ENCODE data around the gene RHOT2. TPM values are rescaled to one million over a fixed set of nuclear protein-coding genes. Genes with fewer than 3 reads are reported as not detected.

RHOT2 gene
- total RNA-seq (2014; rRNA removed; shearing (Covaris generic)), result 164 and 174 TPM in 2 replicates

DNA sequence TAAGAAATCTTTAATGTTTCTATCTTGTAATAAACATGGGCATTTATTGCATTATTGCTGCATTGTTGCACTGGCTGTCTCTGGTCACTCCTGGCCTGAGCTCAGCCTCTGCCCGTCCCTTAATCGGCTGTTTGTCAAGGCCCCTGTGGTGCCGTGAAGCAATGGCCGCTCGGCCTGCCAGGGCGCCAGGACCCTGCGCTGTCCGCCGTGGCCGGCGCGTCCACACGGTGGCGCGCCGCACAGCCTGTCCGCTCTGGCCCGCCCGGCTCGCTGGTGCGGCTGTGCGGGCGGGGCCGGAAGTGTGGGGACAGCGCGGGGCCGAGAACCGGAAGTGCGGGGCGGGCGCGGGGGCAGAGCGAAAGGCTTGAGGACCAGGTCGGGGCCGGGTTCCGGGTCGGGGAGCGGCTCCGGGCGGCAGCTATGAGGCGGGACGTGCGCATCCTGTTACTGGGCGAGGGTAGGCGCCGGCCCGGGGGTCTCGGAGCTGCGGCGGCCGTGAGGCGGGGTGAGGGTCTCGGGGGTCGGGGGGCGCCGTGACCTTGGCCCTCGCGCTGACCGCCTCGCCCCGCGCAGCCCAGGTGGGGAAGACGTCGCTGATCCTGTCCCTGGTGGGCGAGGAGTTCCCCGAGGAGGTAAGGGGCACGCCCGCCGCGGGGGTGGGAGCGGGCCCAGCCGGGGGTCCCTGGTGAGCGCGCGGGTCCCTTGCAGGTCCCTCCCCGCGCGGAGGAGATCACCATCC lies at the start of gene RHOT2:
Gene RHOT2, plus strand, starts transcription at position 353 of the 739 bp plus-strand sequence. Its CDS starts 68 bp downstream, at position 421.
- DNase-seq, result peak; percentile 98
- Histone ChIP-seq H3K4me3 (ENCODE audit: insufficient read depth, low read depth, low read length) (peak within 1 kb of the TSS; percentile 96), H3K27me3 (ENCODE audit: control insufficient read depth, insufficient read depth, low read length) (no peaks in the 10 kb centered on the region), H3K36me3 (replicated peaks; ENCODE audit: control insufficient read depth, insufficient read depth, low read length) (peaks cover 15% of the 10 kb centered on the region)

DNA sequence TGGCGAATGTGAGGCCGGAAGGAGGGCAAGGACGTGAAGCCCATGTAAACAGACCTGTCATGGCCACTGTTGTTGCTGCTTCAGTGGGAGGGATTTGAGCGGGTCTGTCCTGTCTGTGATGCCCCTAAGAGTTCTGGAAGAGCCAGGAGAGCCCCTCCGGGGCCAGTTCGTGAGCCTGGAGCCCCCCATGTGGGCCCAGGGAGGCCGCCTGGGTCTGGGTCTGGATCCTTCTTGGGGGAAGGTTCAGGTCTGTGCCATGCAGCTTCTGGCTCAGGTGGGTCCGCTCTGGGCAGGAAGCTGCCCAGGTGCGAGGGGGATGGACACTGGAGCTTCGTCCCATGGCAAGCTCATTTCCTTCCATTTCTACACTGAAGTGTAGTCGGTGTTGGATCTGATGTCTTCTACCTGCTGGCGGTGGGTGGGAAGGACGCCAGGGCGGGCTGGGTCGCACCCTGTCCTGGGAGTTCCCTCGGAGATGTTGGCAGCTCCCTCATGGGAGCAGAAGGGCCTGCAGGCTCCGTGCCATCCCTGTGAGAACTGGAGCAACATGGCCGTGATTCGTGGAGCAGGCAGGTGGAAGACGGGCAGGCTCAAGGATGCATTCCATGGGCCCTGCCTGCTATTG lies 48.3 kb upstream of the RHOT2 start:
- Histone ChIP-seq H3K36me3 (replicated peaks; ENCODE audit: control insufficient read depth, insufficient read depth, low read length) (no peaks in the 10 kb centered on the region), H3K27me3 (ENCODE audit: control insufficient read depth, insufficient read depth, low read length) (no peaks in the 10 kb centered on the region)
- peak; percentile 56 for DNase-seq

DNA sequence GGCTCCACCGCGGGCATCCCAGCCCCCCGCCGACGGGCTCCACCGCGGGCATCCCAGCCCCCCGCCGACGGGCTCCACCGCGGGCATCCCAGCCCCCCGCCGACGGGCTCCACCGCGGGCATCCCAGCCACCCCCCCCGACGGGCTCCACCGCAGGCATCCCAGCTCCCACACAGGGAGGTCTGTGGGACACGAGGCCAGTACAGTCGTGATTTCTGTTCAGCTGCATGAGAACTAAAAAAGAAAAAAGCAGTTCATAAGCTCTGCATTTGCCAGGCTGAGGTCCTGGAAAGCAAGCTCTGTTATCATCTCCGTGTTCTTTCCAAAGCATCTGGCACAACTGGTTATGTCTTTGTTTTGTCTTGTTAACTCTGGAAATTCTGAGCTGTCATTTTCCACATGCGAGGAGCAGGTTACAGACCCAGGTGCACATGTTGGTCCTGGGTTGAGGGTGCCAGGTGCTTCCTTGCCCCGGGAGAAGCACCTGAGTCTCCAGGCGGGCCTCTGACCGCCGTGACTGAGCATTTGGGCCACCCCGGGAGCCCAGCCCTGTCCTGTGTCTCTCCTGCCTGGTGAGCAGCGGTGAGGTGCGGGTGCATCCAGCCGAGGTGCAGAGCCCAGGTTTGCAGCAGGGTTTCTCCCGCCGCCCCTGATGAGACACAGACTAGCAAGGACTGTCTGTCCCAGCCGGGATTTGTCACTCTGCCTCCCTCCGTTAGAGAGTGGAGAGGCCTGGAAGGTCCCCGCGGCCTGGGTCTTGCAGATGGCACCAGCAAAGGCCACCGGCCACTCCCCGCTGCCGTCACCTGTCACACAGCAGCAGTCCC lies 47.0 kb upstream of the RHOT2 start:
- peak; percentile 70 for DNase-seq
- H3K36me3 ChIP-seq (replicated peaks; ENCODE audit: control insufficient read depth, insufficient read depth, low read length), result no peaks in the 10 kb centered on the region
- no peaks in the 10 kb centered on the region for H3K27me3 ChIP-seq (ENCODE audit: control insufficient read depth, insufficient read depth, low read length)
- no peak overlapping the region for H3K4me3 ChIP-seq (ENCODE audit: insufficient read depth, low read depth, low read length)

More for the DNA sequence above, 48.3 kb upstream of the RHOT2 start:
- H3K4me3 ChIP-seq (ENCODE audit: insufficient read depth, low read depth, low read length), result no peak overlapping the region

DNA sequence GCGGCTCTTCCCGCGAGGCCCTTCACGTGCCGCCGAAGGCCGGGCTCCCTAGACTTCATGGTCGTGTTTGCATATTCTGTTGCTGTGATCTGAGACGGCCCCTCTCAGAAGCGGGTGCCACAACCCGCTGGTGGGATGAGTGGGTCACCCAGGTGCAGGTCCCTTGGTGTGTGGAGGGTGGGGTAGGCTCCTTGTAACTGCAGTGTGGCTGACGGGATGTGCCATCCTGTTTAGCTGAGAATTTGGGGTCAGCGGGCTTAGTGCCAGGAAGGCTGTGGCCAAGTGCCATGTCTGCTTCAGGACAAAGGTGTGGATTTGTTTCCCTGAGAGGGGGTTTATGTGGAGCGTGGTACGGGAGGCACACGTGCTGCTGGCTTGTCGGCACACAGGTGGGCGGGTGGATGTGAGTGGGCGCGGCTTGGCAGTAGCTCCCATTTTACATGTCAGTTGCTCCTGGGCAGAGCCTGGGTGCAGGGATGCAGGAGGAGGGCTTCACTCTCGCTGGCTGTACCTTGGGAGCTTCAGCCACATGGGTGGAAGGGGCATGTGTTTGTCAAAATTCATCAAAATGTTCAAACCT lies 46.3 kb upstream of the RHOT2 start:
- DNase-seq, result peak; percentile 67
- no peaks in the 10 kb centered on the region for H3K36me3 ChIP-seq (replicated peaks; ENCODE audit: control insufficient read depth, insufficient read depth, low read length)
- H3K27me3 ChIP-seq (ENCODE audit: control insufficient read depth, insufficient read depth, low read length), result no peaks in the 10 kb centered on the region
- H3K4me3 ChIP-seq (ENCODE audit: insufficient read depth, low read depth, low read length), result no peak overlapping the region

DNA sequence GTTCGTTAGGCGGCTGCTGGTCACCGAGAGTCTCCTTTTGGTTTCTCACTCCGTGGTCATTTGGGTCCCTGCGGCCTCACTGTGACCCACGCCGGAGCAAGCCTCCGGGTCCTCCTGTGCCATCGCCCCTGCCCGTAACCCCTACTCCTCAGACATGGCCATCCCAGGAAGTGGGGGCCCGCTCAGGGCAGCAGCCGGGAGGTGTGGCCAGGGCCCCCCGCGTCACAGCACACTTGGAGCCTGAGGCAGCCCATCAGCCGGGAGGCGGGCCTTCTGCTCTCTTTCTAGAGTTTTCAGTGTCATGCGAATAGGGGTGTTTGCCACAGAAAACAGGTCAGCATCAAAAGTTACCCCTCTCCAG lies 45.0 kb upstream of the RHOT2 start:
- Histone ChIP-seq H3K36me3 (replicated peaks; ENCODE audit: control insufficient read depth, insufficient read depth, low read length) (no peaks in the 10 kb centered on the region), H3K27me3 (ENCODE audit: control insufficient read depth, insufficient read depth, low read length) (no peaks in the 10 kb centered on the region), H3K4me3 (ENCODE audit: insufficient read depth, low read depth, low read length) (no peak overlapping the region)
- peak; percentile 87 for DNase-seq

DNA sequence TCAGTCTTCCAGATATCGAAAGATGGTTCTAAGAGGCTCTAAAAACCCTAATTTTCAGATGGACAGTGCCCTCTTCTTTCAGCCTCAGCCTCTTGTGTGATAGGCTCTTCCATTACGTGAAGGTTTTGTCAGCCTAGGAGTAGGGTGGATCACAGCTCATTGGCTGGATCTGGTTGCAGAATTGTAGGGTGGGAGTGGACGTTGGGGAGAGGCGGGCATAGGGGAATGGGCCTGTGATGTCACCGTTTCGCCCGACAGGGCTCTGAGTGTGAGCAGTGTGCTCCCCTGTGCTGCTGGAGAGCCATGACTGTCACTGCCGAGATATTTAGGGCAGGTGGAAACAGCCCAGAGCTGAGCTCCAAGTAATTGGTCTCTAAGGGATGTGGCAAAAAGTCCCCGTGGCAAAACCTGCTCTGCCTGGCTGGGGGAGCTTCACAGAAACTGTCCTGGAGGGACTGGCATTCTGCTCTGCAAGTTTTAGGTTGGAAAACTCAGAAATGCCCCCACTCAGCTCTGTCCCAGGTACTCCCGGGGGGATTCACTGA lies 43.3 kb upstream of the RHOT2 start:
- H3K27me3 ChIP-seq (ENCODE audit: control insufficient read depth, insufficient read depth, low read length), result no peaks in the 10 kb centered on the region
- no peaks in the 10 kb centered on the region for H3K36me3 ChIP-seq (replicated peaks; ENCODE audit: control insufficient read depth, insufficient read depth, low read length)
- no peak overlapping the region for H3K4me3 ChIP-seq (ENCODE audit: insufficient read depth, low read depth, low read length)
- no peak for DNase-seq

DNA sequence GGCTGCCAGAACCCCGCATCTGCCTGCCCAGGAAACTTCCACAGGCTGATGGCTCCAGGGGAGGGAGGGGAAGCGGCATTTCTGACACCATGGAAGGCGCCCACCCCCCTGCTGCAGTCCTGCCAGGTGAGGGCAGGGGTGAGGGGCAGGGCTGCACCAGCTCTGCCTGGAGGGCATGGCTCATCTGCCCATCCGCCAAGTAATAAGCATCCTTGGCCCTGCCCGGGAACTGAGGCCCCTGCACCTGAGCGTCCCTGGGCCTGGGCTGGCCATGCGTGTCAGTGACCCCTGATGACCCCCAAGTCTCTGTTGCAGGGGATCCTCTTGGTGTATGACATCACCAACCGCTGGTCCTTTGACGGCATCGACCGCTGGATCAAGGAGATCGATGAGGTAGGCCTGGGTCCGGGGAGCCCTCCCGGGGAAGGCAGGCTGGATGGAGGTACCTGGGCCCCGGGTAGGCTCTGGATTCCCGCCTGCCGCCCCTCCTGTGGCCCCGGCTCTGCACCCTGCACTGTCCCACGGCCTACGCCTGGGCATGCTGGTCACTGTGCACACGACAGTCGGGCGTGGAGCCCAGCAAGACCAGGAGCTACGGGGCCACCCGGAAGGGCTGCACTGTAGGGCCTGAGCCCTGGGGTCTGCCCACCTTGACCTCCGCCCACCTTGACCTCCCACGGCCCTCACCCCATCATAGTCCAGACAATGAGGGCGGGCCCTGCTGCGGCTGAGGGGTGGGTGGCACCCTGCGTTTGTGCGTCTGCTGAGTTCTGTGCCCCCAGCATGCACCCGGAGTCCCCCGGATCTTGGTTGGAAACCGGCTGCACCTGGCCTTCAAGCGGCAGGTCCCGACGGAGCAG lies 42.6 kb upstream of the RHOT2 start:
- Histone ChIP-seq H3K36me3 (replicated peaks; ENCODE audit: control insufficient read depth, insufficient read depth, low read length) (no peaks in the 10 kb centered on the region), H3K27me3 (ENCODE audit: control insufficient read depth, insufficient read depth, low read length) (no peaks in the 10 kb centered on the region), H3K4me3 (ENCODE audit: insufficient read depth, low read depth, low read length) (no peak overlapping the region)
- no peak for DNase-seq

DNA sequence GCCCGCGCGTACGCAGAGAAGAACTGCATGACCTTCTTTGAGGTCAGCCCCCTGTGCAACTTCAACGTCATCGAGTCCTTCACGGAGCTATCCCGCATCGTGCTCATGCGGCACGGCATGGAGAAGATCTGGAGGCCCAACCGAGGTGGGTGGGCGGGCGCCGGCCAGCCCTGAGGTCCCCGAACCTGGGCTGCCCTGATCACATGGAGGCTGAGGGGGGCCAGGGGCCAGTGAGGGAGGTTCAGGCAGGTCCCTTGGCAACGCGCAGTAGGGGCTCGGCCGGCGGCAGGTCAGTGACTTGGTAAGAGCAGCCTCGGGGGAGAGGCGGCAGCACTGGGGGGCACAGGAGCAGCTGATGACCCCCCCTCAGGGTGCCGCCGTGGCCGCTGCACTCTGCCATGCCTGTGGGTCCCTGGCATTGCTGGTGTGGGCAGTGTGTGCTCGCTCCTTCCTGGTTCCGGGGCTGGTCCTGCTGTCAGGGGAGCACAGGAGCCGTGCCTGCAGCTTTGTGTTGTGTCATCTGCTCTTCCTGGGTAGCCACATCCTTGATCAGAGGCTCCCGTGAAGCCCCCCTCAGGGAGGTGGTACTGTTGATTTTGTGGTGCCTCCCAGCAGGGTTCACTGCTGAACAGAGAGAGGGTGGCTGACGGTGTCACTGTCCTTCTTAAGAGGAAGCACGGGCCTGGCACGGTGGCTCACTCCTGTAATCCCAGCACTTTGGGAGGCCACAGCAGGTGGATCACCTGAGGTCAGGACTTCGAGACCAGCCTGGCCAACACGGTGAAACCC lies 41.8 kb upstream of the RHOT2 start:
- Histone ChIP-seq H3K36me3 (replicated peaks; ENCODE audit: control insufficient read depth, insufficient read depth, low read length) (no peaks in the 10 kb centered on the region), H3K4me3 (ENCODE audit: insufficient read depth, low read depth, low read length) (no peak overlapping the region), H3K27me3 (ENCODE audit: control insufficient read depth, insufficient read depth, low read length) (no peaks in the 10 kb centered on the region)
- DNase-seq, result no peak

DNA sequence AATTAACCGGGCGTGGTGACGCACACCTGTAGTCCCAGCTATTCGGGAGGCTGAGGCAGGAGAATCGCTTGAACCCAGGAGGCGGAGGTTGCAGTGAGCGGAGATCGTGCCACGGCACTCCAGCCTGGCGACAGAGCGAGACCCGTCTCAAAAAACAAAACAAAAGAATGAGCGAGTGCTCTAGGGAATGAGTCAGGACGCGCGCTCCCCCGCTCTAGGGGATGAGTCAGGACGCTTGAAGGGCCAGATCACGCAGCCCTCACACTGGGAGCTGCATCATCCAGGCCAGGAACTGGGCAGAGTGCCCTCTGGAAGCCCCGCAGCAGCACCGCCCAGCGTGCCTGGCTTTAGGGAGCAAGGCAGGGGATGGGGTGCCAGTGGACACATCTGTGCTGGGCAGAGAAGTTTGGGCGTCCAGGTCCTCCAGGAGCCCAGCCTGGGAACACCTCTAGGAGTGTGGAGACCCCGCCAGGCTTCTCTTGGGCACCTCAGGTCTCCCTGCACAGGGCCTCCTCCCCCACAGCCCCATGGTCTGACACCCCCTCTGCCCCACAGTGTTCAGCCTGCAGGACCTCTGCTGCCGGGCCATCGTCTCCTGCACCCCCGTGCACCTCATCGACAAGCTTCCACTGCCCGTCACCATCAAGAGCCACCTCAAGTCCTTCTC lies 41.0 kb upstream of the RHOT2 start:
- Histone ChIP-seq H3K4me3 (ENCODE audit: insufficient read depth, low read depth, low read length) (no peak overlapping the region), H3K27me3 (ENCODE audit: control insufficient read depth, insufficient read depth, low read length) (no peaks in the 10 kb centered on the region), H3K36me3 (replicated peaks; ENCODE audit: control insufficient read depth, insufficient read depth, low read length) (no peaks in the 10 kb centered on the region)
- no peak for DNase-seq

DNA sequence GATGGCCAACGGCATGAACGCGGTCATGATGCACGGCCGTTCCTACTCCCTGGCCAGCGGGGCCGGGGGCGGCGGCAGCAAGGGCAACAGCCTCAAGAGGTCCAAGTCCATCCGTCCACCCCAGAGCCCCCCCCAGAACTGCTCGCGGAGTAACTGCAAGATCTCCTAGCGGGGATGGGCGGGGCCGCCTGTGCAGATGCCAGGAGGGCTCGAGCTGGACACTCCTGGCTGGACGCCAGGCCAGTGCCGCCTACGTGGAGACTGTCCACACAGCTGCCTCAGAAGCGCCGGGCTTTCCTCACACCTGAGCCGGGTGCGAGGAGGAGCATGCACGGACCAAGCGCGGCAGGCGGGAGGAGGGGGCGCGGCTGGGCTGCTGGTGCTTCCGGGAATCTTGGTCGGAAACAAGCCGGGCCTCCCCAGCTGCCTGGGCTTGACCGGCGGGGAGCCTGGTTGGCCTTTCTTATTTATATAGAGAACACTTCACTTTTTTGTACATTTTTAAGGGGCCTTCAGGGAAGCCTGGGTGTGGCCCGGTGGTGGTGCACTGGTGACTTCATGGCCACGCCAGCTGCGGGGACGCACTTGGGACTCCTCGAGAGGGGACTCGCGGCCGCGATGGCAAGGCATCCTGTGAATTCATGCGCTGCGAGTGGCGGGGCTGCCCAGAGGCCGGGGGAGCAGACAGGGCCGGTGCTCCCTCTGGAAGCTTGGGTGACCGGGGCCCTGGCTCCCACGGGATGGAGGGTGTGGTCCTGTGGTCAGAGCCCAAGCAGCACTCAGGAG lies 40.3 kb upstream of the RHOT2 start:
- no peak for DNase-seq
- Histone ChIP-seq H3K36me3 (replicated peaks; ENCODE audit: control insufficient read depth, insufficient read depth, low read length) (no peaks in the 10 kb centered on the region), H3K4me3 (ENCODE audit: insufficient read depth, low read depth, low read length) (no peak overlapping the region)

DNA sequence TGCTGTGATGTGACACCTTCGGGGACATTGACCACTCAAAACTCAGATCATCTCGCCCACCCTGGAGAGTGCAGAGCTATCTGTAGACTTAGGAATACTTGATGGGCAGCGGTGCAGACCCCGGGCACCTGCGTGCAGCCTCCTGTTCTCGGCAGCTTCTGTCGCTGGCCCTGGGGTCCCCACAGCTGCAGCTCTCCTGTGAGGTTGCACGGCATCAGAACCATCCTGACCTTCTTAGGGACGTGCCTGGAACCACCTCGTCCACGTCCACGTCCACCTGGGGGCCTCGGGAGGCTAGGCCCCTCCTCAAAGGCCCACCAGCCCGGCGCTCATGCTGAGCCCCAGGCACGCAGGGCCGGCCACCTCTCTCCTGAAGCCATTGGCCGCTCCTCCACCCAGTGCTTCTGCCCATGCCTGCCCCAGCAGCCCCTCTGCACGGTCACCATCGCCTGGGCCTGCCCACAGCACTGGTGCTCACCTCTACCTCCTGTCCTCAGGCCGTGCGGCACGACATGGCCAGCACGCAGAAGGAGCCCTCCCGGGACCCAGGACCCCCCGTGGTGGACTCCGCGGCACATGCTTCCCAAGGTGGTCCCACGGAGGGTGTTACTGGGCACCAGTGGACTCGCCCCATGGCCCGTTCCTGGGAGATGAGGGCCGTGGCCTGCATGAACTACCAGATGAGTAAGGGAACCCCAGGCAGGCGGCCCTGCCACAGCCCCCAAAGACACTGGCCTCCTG lies 39.4 kb upstream of the RHOT2 start:
- no peak overlapping the region for H3K4me3 ChIP-seq (ENCODE audit: insufficient read depth, low read depth, low read length)
- no peak for DNase-seq
- H3K36me3 ChIP-seq (replicated peaks; ENCODE audit: control insufficient read depth, insufficient read depth, low read length), result no peaks in the 10 kb centered on the region
- H3K27me3 ChIP-seq (ENCODE audit: control insufficient read depth, insufficient read depth, low read length), result no peaks in the 10 kb centered on the region

More for the DNA sequence above, 40.3 kb upstream of the RHOT2 start:
- no peaks in the 10 kb centered on the region for H3K27me3 ChIP-seq (ENCODE audit: control insufficient read depth, insufficient read depth, low read length)

Measured in H7 (cell line).